ENCODE data around the gene NPPB.

DNA sequence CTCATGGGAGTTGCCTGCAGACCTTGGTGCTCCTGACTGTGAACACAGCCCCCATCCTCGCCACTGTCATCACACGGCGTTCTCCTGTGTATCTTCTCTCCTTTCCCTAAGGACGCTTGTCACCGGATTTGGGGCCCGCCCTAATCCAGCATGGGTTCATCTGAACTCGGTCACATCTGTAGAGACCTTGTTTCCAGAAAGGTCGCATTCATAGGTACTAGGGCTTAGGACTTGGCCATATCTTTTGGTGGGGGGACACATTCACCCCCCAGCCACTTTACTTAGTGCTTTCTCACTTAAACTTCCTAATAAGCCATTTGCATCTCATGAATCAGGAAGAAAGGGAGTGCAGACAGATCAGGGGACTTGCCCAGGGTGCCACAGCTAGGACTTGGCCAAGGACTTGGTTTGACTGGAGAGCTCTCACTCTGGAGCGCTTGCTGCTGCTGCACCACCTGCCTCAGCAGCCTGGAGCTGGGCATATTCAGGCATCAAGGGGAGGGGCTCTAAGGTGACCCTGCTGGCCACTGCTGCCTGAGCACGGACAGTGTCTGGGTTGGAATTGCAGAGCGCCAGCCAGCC, 20.9 kb downstream of the NPPB start:
- TF ChIP-seq, protein P1, sequence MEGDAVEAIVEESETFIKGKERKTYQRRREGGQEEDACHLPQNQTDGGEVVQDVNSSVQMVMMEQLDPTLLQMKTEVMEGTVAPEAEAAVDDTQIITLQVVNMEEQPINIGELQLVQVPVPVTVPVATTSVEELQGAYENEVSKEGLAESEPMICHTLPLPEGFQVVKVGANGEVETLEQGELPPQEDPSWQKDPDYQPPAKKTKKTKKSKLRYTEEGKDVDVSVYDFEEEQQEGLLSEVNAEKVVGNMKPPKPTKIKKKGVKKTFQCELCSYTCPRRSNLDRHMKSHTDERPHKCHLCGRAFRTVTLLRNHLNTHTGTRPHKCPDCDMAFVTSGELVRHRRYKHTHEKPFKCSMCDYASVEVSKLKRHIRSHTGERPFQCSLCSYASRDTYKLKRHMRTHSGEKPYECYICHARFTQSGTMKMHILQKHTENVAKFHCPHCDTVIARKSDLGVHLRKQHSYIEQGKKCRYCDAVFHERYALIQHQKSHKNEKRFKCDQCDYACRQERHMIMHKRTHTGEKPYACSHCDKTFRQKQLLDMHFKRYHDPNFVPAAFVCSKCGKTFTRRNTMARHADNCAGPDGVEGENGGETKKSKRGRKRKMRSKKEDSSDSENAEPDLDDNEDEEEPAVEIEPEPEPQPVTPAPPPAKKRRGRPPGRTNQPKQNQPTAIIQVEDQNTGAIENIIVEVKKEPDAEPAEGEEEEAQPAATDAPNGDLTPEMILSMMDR (IDR thresholded peaks at IDR 0.05 in 4 of 5, conservative IDR thresholded peaks at IDR 0.05 in 1 of 5) = no peak
- no peak for TF ChIP-seq POLR2A (IDR thresholded peaks at IDR 0.05)
